Thyroid gland (tissue), 4 donors: ENCODE data around the gene FDX1.

ENCODE experiments used
- POLR2A ChIP-seq, 2 donors: fragments of 450-650 bp; IDR thresholded peaks; one replicate each; pipeline ENCODE4 v1.6.1; 2017; ENCODE audit warnings: antibody characterized with exemption in 2 of 2, mild to moderate bottlenecking in 2 of 2, moderate library complexity in 1 of 2
- TF ChIP-seq, protein P1 (sequence below), 6 experiments: fragments of 200-600 bp in 3 of 6; fragments of 450-650 bp in 3 of 6; sonication (generic) in 3 of 6; IDR thresholded peaks; one replicate each; pipeline ENCODE4 v1.5.1; 2016 to 2019; ENCODE audit warnings: antibody characterized with exemption in 6 of 6, mild to moderate bottlenecking in 2 of 6, inconsistent platforms in 1 of 6, moderate library complexity in 1 of 6

GRCh38 chr11:110428956-110429730 lies 605 bp upstream of the FDX1 start:
- TF ChIP-seq, protein P1, sequence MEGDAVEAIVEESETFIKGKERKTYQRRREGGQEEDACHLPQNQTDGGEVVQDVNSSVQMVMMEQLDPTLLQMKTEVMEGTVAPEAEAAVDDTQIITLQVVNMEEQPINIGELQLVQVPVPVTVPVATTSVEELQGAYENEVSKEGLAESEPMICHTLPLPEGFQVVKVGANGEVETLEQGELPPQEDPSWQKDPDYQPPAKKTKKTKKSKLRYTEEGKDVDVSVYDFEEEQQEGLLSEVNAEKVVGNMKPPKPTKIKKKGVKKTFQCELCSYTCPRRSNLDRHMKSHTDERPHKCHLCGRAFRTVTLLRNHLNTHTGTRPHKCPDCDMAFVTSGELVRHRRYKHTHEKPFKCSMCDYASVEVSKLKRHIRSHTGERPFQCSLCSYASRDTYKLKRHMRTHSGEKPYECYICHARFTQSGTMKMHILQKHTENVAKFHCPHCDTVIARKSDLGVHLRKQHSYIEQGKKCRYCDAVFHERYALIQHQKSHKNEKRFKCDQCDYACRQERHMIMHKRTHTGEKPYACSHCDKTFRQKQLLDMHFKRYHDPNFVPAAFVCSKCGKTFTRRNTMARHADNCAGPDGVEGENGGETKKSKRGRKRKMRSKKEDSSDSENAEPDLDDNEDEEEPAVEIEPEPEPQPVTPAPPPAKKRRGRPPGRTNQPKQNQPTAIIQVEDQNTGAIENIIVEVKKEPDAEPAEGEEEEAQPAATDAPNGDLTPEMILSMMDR (IDR thresholded peaks at IDR 0.05): no peak
- no peak for TF ChIP-seq POLR2A (IDR thresholded peaks at IDR 0.05)
